HG03103 (cell line): ENCODE data around the gene SCGB1A1.

Source experiments
- ATAC-seq: cut with Tn5 transposase; IDR thresholded peaks from one replicate; pipeline ENCODE4 v1.9.1; 2021; ENCODE audit warnings: low read depth; ENCODE audit not compliant: unreplicated experiment

Gene SCGB1A1

GRCh38 chr11:62395885-62396551 is 22.8 kb upstream of the SCGB1A1 start:
- no peak for ATAC-seq

GRCh38 chr11:62398011-62398994 is 20.5 kb upstream of the SCGB1A1 start:
- no peak for ATAC-seq

GRCh38 chr11:62399172-62399877 is 19.5 kb upstream of the SCGB1A1 start:
- no peak for ATAC-seq

- no peak for ATAC-seq
These were observed 19.0 kb upstream of the SCGB1A1 start for GRCh38 chr11:62399878-62400266.

- ATAC-seq = no peak
These were observed 18.6 kb upstream of the SCGB1A1 start for GRCh38 chr11:62400281-62400680.

GRCh38 chr11:62400760-62401159 is 18.1 kb upstream of the SCGB1A1 start:
- ATAC-seq = no peak

GRCh38 chr11:62401356-62401755 is 17.5 kb upstream of the SCGB1A1 start:
- no peak for ATAC-seq

- no peak for ATAC-seq
These were observed 17.0 kb upstream of the SCGB1A1 start for GRCh38 chr11:62401811-62402210.

GRCh38 chr11:62402226-62402959 is 16.4 kb upstream of the SCGB1A1 start:
- ATAC-seq = no peak

- no peak for ATAC-seq
These were observed 15.7 kb upstream of the SCGB1A1 start for GRCh38 chr11:62402960-62403730.

GRCh38 chr11:62404435-62404834 is 14.4 kb upstream of the SCGB1A1 start:
- ATAC-seq = no peak

- no peak for ATAC-seq
These were observed 13.9 kb upstream of the SCGB1A1 start for GRCh38 chr11:62404901-62405300.

GRCh38 chr11:62406034-62406433 is 12.8 kb upstream of the SCGB1A1 start:
- ATAC-seq = no peak

- no peak for ATAC-seq
These were observed 9.0 kb upstream of the SCGB1A1 start for GRCh38 chr11:62409831-62410230.

GRCh38 chr11:62410972-62411371 is 7.9 kb upstream of the SCGB1A1 start:
- no peak for ATAC-seq

GRCh38 chr11:62411524-62411923 is 7.3 kb upstream of the SCGB1A1 start:
- ATAC-seq = no peak

- ATAC-seq = no peak
These were observed 5.7 kb upstream of the SCGB1A1 start for GRCh38 chr11:62413060-62413696.

- ATAC-seq = no peak
These were observed 2.2 kb upstream of the SCGB1A1 start for GRCh38 chr11:62416596-62416995.

GRCh38 chr11:62418136-62418535 is 697 bp upstream of the SCGB1A1 start:
- ATAC-seq = no peak
